RWPE2 (cell line): ENCODE data around the gene UBXN4.
"Not testable (repeated sequence)": the region's sequence is repeated elsewhere in the genome, so short reads cannot be mapped to it uniquely, and the experiment has no call there.

Experiments
- ATAC-seq: fragments of 200-7000 bp; cut with Tn5 transposase; 3 replicates; pipeline ENCODE4 v1.9.1; 2021; ENCODE audit warnings: low read depth
- DNase-seq: peaks from one replicate; pipeline ENCODE4 v3.0.0-alpha.2; 2020; ENCODE audit warnings: low spot score
- H3K27ac ChIP-seq: fragments of 450-650 bp; 2 replicates; pipeline ENCODE4 v1.5.1; 2017; ENCODE audit warnings: mild to moderate bottlenecking; ENCODE audit not compliant: poor library complexity, severe bottlenecking
- H3K27me3 ChIP-seq: fragments of 250-450 bp; sonication (Bioruptor Pico); 2 replicates; pipeline ENCODE4 v1.5.1; 2021; ENCODE audit warnings: mild to moderate bottlenecking, moderate library complexity; ENCODE audit not compliant: insufficient read depth, poor library complexity, severe bottlenecking
- H3K36me3 ChIP-seq: fragments of 250-450 bp; sonication (Bioruptor Pico); 2 replicates; pipeline ENCODE4 v1.5.1; 2020; ENCODE audit warnings: low read depth, mild to moderate bottlenecking, moderate library complexity
- H3K4me1 ChIP-seq: fragments of 250-450 bp; sonication (Bioruptor Pico); 2 replicates; pipeline ENCODE4 v1.5.1; 2021; ENCODE audit warnings: mild to moderate bottlenecking, moderate library complexity; ENCODE audit not compliant: insufficient read depth, poor library complexity, severe bottlenecking
- H3K4me3 ChIP-seq: fragments of 250-450 bp; sonication (Bioruptor Pico); 2 replicates; pipeline ENCODE4 v1.5.1; 2021; ENCODE audit warnings: mild to moderate bottlenecking, moderate library complexity; ENCODE audit not compliant: severe bottlenecking
- H3K9me3 ChIP-seq: fragments of 250-450 bp; sonication (Bioruptor Pico); 2 replicates; pipeline ENCODE4 v1.5.1; 2021; ENCODE audit warnings: mild to moderate bottlenecking, moderate library complexity; ENCODE audit not compliant: severe bottlenecking
- TF ChIP-seq, protein P1 (sequence below): fragments of 450-650 bp; IDR thresholded peaks from one replicate; pipeline ENCODE4 v1.5.1; 2017; ENCODE audit warnings: mild to moderate bottlenecking, moderate library complexity; ENCODE audit not compliant: poor library complexity, severe bottlenecking

UBXN4 gene

DNA sequence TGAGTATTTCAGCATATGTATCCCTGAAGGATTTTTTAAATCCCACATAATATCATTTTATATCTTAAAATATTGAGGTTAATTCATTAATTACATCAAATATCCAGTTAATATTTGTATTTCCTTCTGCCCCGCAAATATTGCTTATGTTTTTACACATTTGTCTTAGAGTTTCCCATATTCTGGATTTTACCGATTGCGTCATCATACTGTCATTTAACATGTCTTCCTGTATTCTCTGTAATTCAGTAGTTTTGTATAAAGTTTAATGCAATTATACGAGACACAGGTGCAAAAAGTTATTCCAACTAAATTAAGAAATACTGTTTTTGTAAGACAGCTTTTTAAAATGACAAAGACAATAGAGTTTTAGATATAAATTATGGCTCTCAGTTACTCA, 33.5 kb upstream of the UBXN4 start:
- Histone ChIP-seq H3K9me3 (no peaks in the 10 kb centered on the region), H3K4me1 (no peaks in the 10 kb centered on the region), H3K4me3 (no peak overlapping the region), H3K27ac (no peak overlapping the region), H3K27me3 (no peaks in the 10 kb centered on the region), H3K36me3 (peaks cover 21% of the 10 kb centered on the region)
- DNase-seq (no peak), ATAC-seq (no peak)
- TF ChIP-seq, protein P1, sequence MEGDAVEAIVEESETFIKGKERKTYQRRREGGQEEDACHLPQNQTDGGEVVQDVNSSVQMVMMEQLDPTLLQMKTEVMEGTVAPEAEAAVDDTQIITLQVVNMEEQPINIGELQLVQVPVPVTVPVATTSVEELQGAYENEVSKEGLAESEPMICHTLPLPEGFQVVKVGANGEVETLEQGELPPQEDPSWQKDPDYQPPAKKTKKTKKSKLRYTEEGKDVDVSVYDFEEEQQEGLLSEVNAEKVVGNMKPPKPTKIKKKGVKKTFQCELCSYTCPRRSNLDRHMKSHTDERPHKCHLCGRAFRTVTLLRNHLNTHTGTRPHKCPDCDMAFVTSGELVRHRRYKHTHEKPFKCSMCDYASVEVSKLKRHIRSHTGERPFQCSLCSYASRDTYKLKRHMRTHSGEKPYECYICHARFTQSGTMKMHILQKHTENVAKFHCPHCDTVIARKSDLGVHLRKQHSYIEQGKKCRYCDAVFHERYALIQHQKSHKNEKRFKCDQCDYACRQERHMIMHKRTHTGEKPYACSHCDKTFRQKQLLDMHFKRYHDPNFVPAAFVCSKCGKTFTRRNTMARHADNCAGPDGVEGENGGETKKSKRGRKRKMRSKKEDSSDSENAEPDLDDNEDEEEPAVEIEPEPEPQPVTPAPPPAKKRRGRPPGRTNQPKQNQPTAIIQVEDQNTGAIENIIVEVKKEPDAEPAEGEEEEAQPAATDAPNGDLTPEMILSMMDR: no peak

DNA sequence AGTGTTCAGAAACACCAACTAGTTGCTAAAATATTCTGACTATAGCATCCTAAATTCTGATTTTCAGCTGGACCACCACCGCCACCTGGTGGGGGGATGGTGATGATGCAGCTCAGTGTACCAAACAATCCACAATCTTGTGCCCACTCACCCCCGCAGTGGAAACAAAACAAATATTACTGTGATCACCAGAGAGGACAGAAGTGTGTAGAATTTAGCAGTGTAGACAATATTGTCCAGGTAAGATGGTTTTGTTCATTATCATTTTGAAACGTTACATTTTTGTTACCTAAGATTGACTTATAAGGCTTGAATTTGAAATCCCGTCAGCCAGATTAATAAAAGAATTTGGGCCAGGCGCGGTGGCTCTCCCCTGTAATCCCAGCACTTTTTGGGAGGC, 31.7 kb upstream of the UBXN4 start:
- H3K27me3 ChIP-seq: no peaks in the 10 kb centered on the region
- ATAC-seq (peak; percentile 58; the same call in 2 of the 3 replicates), DNase-seq (no peak)
- no peaks in the 10 kb centered on the region for H3K9me3 ChIP-seq
- H3K27ac ChIP-seq: no peak overlapping the region
- H3K4me1 ChIP-seq: no peaks in the 10 kb centered on the region
- H3K4me3 ChIP-seq: no peak overlapping the region
- TF ChIP-seq, protein P1: peak; percentile 98
- H3K36me3 ChIP-seq: peaks cover 27% of the 10 kb centered on the region

DNA sequence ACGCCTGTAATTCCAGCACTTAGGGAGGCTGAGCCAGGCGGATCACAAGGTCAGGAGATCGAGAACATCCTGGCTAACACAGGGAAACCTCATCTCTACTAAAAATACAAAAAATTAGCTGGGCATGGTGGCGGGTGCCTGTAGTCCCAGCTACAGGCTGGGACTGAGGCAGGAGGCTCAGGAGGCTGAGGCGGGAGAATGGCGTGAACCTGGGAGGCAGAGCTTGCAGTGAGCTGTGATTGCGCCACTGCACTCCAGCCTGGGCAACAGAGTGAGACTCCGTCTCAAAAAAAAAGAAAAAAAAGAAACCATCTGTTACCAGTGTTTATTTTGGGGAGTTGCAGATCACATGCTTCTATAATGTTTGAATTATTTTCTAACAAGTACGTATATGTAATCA, 26.6 kb upstream of the UBXN4 start:
- DNase-seq, H3K4me3 ChIP-seq: not testable (repeated sequence)

DNA sequence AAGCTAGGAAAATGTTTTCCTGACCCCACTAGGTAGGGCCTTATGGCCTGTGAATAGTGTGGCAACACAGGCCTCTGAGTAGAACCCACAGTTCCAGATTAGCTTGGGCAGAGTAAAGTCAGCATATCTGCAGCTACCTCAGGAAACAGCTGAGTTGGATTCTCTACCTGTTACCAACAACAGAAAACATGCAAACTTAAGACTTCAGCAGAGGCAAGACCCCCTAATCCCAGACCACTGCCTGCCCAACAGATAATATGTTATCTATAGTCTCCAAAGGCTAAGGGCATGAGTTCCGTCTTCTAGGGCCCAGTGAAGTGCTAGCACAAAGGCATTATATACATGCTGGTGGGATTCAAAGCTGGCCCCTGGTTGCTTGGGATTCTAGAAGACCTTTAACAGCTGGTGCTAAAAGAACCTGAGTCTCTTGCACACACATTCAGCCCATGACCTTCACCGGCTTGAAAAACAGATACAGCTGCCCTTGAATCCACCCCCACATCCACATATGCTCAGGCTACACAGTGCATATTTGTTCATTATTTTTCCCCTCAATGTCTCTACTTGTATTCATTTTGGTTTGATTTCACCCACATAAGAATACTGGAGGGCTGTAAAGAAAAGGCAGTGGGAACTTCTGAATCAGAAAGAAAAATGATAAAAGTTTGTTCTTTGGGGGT, 13.5 kb upstream of the UBXN4 start:
- no peak overlapping the region for H3K27ac ChIP-seq
- H3K4me3 ChIP-seq: no peak overlapping the region
- TF ChIP-seq, protein P1: no peak
- ATAC-seq (no peak), DNase-seq (no peak)
- H3K9me3 ChIP-seq: no peaks in the 10 kb centered on the region
- no peaks in the 10 kb centered on the region for H3K4me1 ChIP-seq
- no peaks in the 10 kb centered on the region for H3K27me3 ChIP-seq
- H3K36me3 ChIP-seq: peaks cover 11% of the 10 kb centered on the region

More for the DNA sequence above, 26.6 kb upstream of the UBXN4 start:
- not testable (repeated sequence) for H3K4me1 ChIP-seq, H3K9me3 ChIP-seq, H3K27me3 ChIP-seq, ATAC-seq, H3K27ac ChIP-seq
- H3K36me3 ChIP-seq: peaks cover 32% of the 10 kb centered on the region

DNA sequence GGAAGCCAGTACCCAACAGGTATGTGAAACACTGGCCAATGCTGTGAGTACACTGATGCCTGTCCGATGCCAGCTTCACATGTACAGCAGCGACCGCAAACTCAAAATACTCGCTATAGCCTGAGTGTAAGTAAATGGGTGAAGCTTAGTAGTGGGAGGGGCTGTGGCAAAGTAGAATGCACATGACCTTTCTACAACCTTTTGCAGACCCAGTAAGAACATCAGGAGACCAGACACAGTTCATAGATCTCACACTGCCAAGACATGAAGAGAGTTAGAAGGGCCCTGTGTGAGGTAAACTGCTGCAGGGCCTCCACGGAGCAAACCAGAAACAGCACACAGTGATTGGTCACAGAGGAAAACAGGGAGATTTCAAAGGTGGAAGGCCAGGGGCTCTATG, 9.1 kb upstream of the UBXN4 start:
- Histone ChIP-seq H3K4me1 (no peaks in the 10 kb centered on the region), H3K27ac (no peak overlapping the region), H3K9me3 (no peaks in the 10 kb centered on the region), H3K36me3 (no peaks in the 10 kb centered on the region), H3K4me3 (no peak overlapping the region), H3K27me3 (no peaks in the 10 kb centered on the region)
- ATAC-seq: no peak
- DNase-seq: no peak
- TF ChIP-seq, protein P1: no peak
